GM12872 (cell line): ENCODE measurements around the gene OR2W1.

Source experiments
- TF ChIP-seq, protein P1 (sequence below): IDR thresholded peaks from 3 replicates; pipeline ENCODE4 v1.5.1; 2011; ENCODE audit warnings: low read depth, mild to moderate bottlenecking, low read length, moderate library complexity; ENCODE audit not compliant: insufficient read depth

OR2W1 gene

GRCh38 chr6:29051680-29052079 lies 6.7 kb upstream of the OR2W1 start:
- TF ChIP-seq, protein P1, sequence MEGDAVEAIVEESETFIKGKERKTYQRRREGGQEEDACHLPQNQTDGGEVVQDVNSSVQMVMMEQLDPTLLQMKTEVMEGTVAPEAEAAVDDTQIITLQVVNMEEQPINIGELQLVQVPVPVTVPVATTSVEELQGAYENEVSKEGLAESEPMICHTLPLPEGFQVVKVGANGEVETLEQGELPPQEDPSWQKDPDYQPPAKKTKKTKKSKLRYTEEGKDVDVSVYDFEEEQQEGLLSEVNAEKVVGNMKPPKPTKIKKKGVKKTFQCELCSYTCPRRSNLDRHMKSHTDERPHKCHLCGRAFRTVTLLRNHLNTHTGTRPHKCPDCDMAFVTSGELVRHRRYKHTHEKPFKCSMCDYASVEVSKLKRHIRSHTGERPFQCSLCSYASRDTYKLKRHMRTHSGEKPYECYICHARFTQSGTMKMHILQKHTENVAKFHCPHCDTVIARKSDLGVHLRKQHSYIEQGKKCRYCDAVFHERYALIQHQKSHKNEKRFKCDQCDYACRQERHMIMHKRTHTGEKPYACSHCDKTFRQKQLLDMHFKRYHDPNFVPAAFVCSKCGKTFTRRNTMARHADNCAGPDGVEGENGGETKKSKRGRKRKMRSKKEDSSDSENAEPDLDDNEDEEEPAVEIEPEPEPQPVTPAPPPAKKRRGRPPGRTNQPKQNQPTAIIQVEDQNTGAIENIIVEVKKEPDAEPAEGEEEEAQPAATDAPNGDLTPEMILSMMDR: no peak

- TF ChIP-seq, protein P1: no peak
These were observed 9.0 kb downstream of the OR2W1 start for GRCh38 chr6:29035951-29036350.

DNA sequence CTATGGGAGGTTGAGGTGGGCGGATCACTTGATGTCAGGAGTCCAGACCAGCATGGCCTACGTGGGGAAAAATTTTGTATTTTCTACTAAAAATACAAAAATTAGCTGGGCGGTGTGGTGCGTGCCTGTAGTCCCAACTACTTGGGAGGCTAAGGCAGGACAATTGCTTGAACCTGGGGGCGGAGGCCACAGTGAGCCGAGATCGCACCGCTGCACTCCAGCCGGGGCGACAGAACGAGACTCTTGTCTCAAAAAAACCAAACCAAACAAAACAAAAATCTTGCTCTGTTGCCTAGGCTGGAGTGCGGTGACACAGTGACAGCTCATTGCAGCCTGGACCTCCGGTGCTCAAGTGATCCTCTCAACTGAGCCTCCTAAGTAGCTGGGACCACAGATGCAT lies 16.2 kb downstream of the OR2W1 start:
- TF ChIP-seq, protein P1: no peak

- TF ChIP-seq, protein P1: no peak
These were observed 18.9 kb downstream of the OR2W1 start for GRCh38 chr6:29025927-29026585.

DNA sequence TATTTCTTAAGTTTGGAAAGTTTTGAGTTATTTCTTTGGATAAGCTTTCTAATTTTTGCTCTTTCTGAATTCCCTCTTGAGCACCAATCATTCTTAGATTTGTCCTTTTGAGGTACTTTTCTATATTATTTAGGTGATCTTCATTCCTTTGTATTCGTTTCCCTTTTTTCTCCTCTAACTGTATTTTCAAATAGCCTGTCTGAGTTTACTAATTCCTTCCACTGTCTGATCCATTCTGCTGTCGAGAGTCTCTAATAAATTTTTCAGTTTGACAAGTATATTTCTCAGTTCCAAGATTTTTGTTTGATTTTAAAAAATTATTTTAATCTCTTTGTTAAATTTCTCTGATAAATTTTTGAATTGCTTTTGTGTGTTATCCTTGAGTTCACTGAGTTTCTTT lies 23.5 kb downstream of the OR2W1 start:
- TF ChIP-seq, protein P1: no peak

GRCh38 chr6:29019629-29020028 lies 25.3 kb downstream of the OR2W1 start:
- TF ChIP-seq, protein P1: no peak

GRCh38 chr6:29017428-29017802 lies 27.6 kb downstream of the OR2W1 start:
- TF ChIP-seq, protein P1: no peak
